PC-3 (cell line): ENCODE data around the gene DNAJB5. TPM values are rescaled to one million over a fixed set of nuclear protein-coding genes. Genes with fewer than 3 reads are reported as not detected.

Experiments used
- ATAC-seq: fragments of 200-7000 bp; cut with Tn5 transposase; 2 replicates; pipeline ENCODE4 v1.9.1; 2020; ENCODE audit warnings: mild to moderate bottlenecking, moderate library complexity
- BruUV-seq: library from RNA; stranded (reverse); fragments of 400-500 nt; replicated peaks from 2 replicates; lab custom pipeline; 2021; lab: Mats Ljungman, UMichigan
- CTCF ChIA-PET: fragments of 300-600 bp; sonication (Branson Sonifier 250); formaldehyde crosslinking; loops from one replicate; lab custom pipeline; 2022; ENCODE audit warnings: antibody characterized with exemption; lab: Charles Lee
- POLR2A ChIA-PET: fragments of 300-600 bp; sonication (Branson Sonifier 250); formaldehyde crosslinking; loops from one replicate; lab custom pipeline; 2022; ENCODE audit warnings: antibody characterized with exemption; ENCODE audit not compliant: unreplicated experiment; lab: Charles Lee
- DNase-seq: peaks from one replicate; pipeline ENCODE4 v3.0.0-alpha.2; 2015
- H2AFZ ChIP-seq: fragments of 300-600 bp; sonication (generic); 2 replicates; pipeline ENCODE4 v1.6.0; 2016; ENCODE audit warnings: antibody characterized with exemption, low read length
- H3F3A ChIP-seq: fragments of 300-600 bp; sonication (generic); one replicate; pipeline ENCODE4 v1.6.0; 2017; ENCODE audit warnings: antibody characterized with exemption, low read length, control low read depth, mild to moderate bottlenecking; ENCODE audit not compliant: unreplicated experiment
- H3K27ac ChIP-seq: fragments of 300-600 bp; sonication (generic); 2 replicates; pipeline ENCODE4 v1.5.1; 2016; ENCODE audit warnings: mild to moderate bottlenecking, low read length
- H3K27me3 ChIP-seq: fragments of 300-600 bp; sonication (generic); 2 replicates; pipeline ENCODE4 v1.6.1; 2016; ENCODE audit warnings: low read length, mixed read lengths
- H3K36me3 ChIP-seq: fragments of 300-600 bp; sonication (generic); 2 replicates; pipeline ENCODE4 v1.6.1; 2016; ENCODE audit warnings: low read depth, mixed run types, low read length, mixed read lengths
- H3K4me1 ChIP-seq: fragments of 300-600 bp; sonication (generic); 2 replicates; pipeline ENCODE4 v1.5.1; 2016; ENCODE audit warnings: low read length; ENCODE audit not compliant: insufficient read depth
- H3K4me2 ChIP-seq: fragments of 300-600 bp; sonication (generic); 2 replicates; pipeline ENCODE4 v1.6.0; 2016; ENCODE audit warnings: low read length
- H3K4me3 ChIP-seq: fragments of 300-600 bp; sonication (generic); 2 replicates; pipeline ENCODE4 v1.5.1; 2016; ENCODE audit warnings: mild to moderate bottlenecking, low read length, mixed read lengths
- H3K79me2 ChIP-seq: fragments of 300-600 bp; sonication (generic); 2 replicates; pipeline ENCODE4 v1.6.1; 2017; ENCODE audit warnings: low read length, mixed read lengths
- H3K9ac ChIP-seq: fragments of 300-600 bp; sonication (generic); 2 replicates; pipeline ENCODE4 v1.6.0; 2016; ENCODE audit warnings: mild to moderate bottlenecking, low read length
- H3K9me2 ChIP-seq: fragments of 300-600 bp; sonication (generic); replicated peaks from 2 replicates; pipeline ENCODE4 v1.6.1; 2016; ENCODE audit warnings: mixed run types, low read length, mixed read lengths
- H3K9me3 ChIP-seq: fragments of 300-600 bp; sonication (generic); 2 replicates; pipeline ENCODE4 v1.6.1; 2016; ENCODE audit warnings: low read length, mixed read lengths
- H4K20me1 ChIP-seq: fragments of 300-600 bp; sonication (generic); 2 replicates; pipeline ENCODE4 v1.6.1; 2016; ENCODE audit warnings: low read length, mixed read lengths
- CTCF ChIP-seq: fragments of 300-600 bp; sonication (generic); conservative IDR thresholded peaks from 2 replicates; pipeline ENCODE4 v1.5.1; 2017; ENCODE audit warnings: antibody characterized with exemption, low read depth, mild to moderate bottlenecking, low read length
- EZH2 ChIP-seq: fragments of 300-600 bp; sonication (generic); IDR thresholded peaks from one replicate; pipeline ENCODE4 v1.6.1; 2017; ENCODE audit warnings: antibody characterized with exemption, mild to moderate bottlenecking, low read length; ENCODE audit not compliant: unreplicated experiment
- EZH2phosphoT487 ChIP-seq: fragments of 300-600 bp; sonication (generic); IDR thresholded peaks from 2 replicates; pipeline ENCODE4 v1.6.1; 2018; ENCODE audit warnings: mild to moderate bottlenecking, antibody characterized with exemption, low read length, borderline replicate concordance
- intact Hi-C: fragments of 100-400 bp; cut with micrococcal nuclease; formaldehyde crosslinking; loops from 2 replicates; pipeline ENCODE4 v1.9.0; 2023
- total RNA-seq: library from RNA; depleted of rRNA; stranded (reverse); fragments of >200 nt; gene quantifications from 2 replicates; pipeline ENCODE4 v1.2.3, GENCODE V29; 2014

Gene DNAJB5
- total RNA-seq, 1 experiment from 2014 or later: 9.3 TPM

GRCh38 chr9:34980181-34980761 is 9.3 kb upstream of the DNAJB5 start:
- ChIA-PET CTCF (no interaction called here), POLR2A (no interaction called here)
- no peak overlapping the region for H3K9ac ChIP-seq
- H3K4me1 ChIP-seq: no peaks in the 10 kb centered on the region
- intact Hi-C loops: no loop called here
- H4K20me1 ChIP-seq: no peaks in the 10 kb centered on the region
- TF ChIP-seq EZH2phosphoT487 (no peak), CTCF (no peak)
- DNase-seq: no peak
- H3K36me3 ChIP-seq: no peaks in the 10 kb centered on the region
- no peak overlapping the region for H3K4me2 ChIP-seq
- no peak overlapping the region for H3K4me3 ChIP-seq
- no peak for ATAC-seq
- no peak overlapping the region for H3K27ac ChIP-seq
- no peaks in the 10 kb centered on the region for H3K9me2 ChIP-seq
- H3K9me3 ChIP-seq: no peaks in the 10 kb centered on the region
- no peaks in the 10 kb centered on the region for H3F3A ChIP-seq
- no TSS peak for BruUV-seq
- H3K79me2 ChIP-seq: no peaks in the 10 kb centered on the region
- H3K27me3 ChIP-seq: peaks cover 34% of the 10 kb centered on the region
- H2AFZ ChIP-seq: no peak overlapping the region

- H3F3A ChIP-seq: no peaks in the 10 kb centered on the region
- peaks cover 15% of the 10 kb centered on the region; the same call in 1 of the 2 replicates for H3K27me3 ChIP-seq
- no peak overlapping the region for H3K4me2 ChIP-seq
- ATAC-seq (no peak), DNase-seq (no peak)
- no peaks in the 10 kb centered on the region for H4K20me1 ChIP-seq
- no peak overlapping the region for H2AFZ ChIP-seq
- H3K9me3 ChIP-seq: no peaks in the 10 kb centered on the region
- no peaks in the 10 kb centered on the region for H3K36me3 ChIP-seq
- H3K9me2 ChIP-seq: no peaks in the 10 kb centered on the region
- no peaks in the 10 kb centered on the region for H3K79me2 ChIP-seq
- ChIA-PET POLR2A (no interaction called here), CTCF (no interaction called here)
- H3K4me1 ChIP-seq: no peaks in the 10 kb centered on the region
- TF ChIP-seq EZH2phosphoT487: no peak
- no peak for TF ChIP-seq EZH2
- TF ChIP-seq CTCF: no peak
- no peak overlapping the region for H3K4me3 ChIP-seq
- BruUV-seq: no TSS peak
- intact Hi-C loops: no loop called here
- no peak overlapping the region for H3K27ac ChIP-seq
- H3K9ac ChIP-seq: no peak overlapping the region
Measured at GRCh38 chr9:34982361-34982760, 7.2 kb upstream of the DNAJB5 start.

- no peaks in the 10 kb centered on the region for H4K20me1 ChIP-seq
- no peaks in the 10 kb centered on the region for H3K9me2 ChIP-seq
- no peak overlapping the region for H3K4me2 ChIP-seq
- ATAC-seq: no peak
- H3K4me3 ChIP-seq: no peak overlapping the region
- no peak overlapping the region for H2AFZ ChIP-seq
- H3K27me3 ChIP-seq: 0 out of 2 replicates have a peak, but pooled peaks cover 12% of the 10 kb centered on the region
- no TSS peak for BruUV-seq
- no peaks in the 10 kb centered on the region for H3K4me1 ChIP-seq
- no peaks in the 10 kb centered on the region for H3F3A ChIP-seq
- H3K9ac ChIP-seq: no peak overlapping the region
- H3K27ac ChIP-seq: no peak overlapping the region
- ChIA-PET CTCF (interaction anchor here (0.6 kb wide), 1 partner anchor 69 kb away, joined by 5 read pairs; no protein-coding TSS in a partner anchor), POLR2A (no interaction called here)
- H3K9me3 ChIP-seq: no peaks in the 10 kb centered on the region
- no peaks in the 10 kb centered on the region for H3K79me2 ChIP-seq
- DNase-seq: no peak
- H3K36me3 ChIP-seq: no peaks in the 10 kb centered on the region
- intact Hi-C loops: no loop called here
- TF ChIP-seq CTCF: no peak
- TF ChIP-seq EZH2: no peak
- TF ChIP-seq EZH2phosphoT487: no peak
Measured at GRCh38 chr9:34983209-34983608, 6.3 kb upstream of the DNAJB5 start.
